NB4 (cell line): ENCODE results near the gene FANCC.

Source experiments
- CTCF ChIP-seq: IDR thresholded peaks from one replicate; pipeline ENCODE4 v1.5.1; 2012; ENCODE audit warnings: low read depth, low read length
- MAX ChIP-seq: IDR thresholded peaks from 2 replicates; pipeline ENCODE4 v1.6.1; 2011; ENCODE audit warnings: low read depth, low read length
- MYC ChIP-seq: IDR thresholded peaks from 2 replicates; pipeline ENCODE4 v1.6.1; 2011; ENCODE audit warnings: low read depth, low read length
- POLR2A ChIP-seq: IDR thresholded peaks from 2 replicates; pipeline ENCODE4 v1.6.1; 2011; ENCODE audit warnings: mild to moderate bottlenecking; ENCODE audit not compliant: insufficient read length; ENCODE audit errors: extremely low read depth

- TF ChIP-seq CTCF (no peak), POLR2A (no peak), MYC (no peak), MAX (no peak)
These were observed 214.9 kb downstream of the FANCC start for GRCh38 chr9:95102572-95102971.
